Endodermal cell (in vitro differentiated cells): Measurements from ENCODE around the gene CYP4B1. TPM values are rescaled to one million over a fixed set of nuclear protein-coding genes. Genes with fewer than 3 reads are reported as not detected.

ENCODE experiments used
- DNase-seq: peaks from one replicate; pipeline ENCODE4 v3.0.0-alpha.2; 2017
- H3K27ac ChIP-seq: 2 replicates; pipeline ENCODE4 v1.5.1; 2013; ENCODE audit warnings: mild to moderate bottlenecking, low read depth, low read length, moderate library complexity
- H3K27me3 ChIP-seq: 2 replicates; pipeline ENCODE4 v1.6.1; 2013; ENCODE audit warnings: mild to moderate bottlenecking, low read length, moderate library complexity; ENCODE audit not compliant: insufficient read depth, control insufficient read depth, poor library complexity, severe bottlenecking
- H3K36me3 ChIP-seq: 2 replicates; pipeline ENCODE4 v1.7.0; 2013; ENCODE audit warnings: mild to moderate bottlenecking, low read length, moderate library complexity; ENCODE audit not compliant: control insufficient read depth, insufficient read depth
- H3K4me1 ChIP-seq: one replicate; pipeline ENCODE4 v1.7.0; 2013; ENCODE audit warnings: low read length; ENCODE audit not compliant: control insufficient read depth, insufficient read depth
- H3K4me3 ChIP-seq: 2 replicates; pipeline ENCODE4 v1.5.1; 2013; ENCODE audit warnings: mild to moderate bottlenecking, low read length, moderate library complexity
- H3K9ac ChIP-seq: 2 replicates; pipeline ENCODE4 v1.6.1; 2013; ENCODE audit warnings: mild to moderate bottlenecking, low read length, moderate library complexity; ENCODE audit not compliant: poor library complexity, severe bottlenecking; ENCODE audit errors: extremely low read depth
- H3K9me3 ChIP-seq: 2 replicates; pipeline ENCODE4 v1.6.1; 2013; ENCODE audit warnings: mild to moderate bottlenecking, low read length, moderate library complexity; ENCODE audit not compliant: control insufficient read depth
- H3K27ac Mint-ChIP-seq: 2 replicates; pipeline ENCODE4 v1.8.0; 2020; ENCODE audit warnings: mixed read lengths
- H3K27me3 Mint-ChIP-seq: 2 replicates; pipeline ENCODE4 v1.8.0; 2021; ENCODE audit warnings: mild to moderate bottlenecking, mixed read lengths; ENCODE audit not compliant: insufficient read depth
- H3K36me3 Mint-ChIP-seq: 2 replicates; pipeline ENCODE4 v1.8.0; 2020; ENCODE audit warnings: low read depth, mixed read lengths
- H3K4me1 Mint-ChIP-seq: 2 replicates; pipeline ENCODE4 v1.8.0; 2020; ENCODE audit warnings: mixed read lengths
- H3K4me3 Mint-ChIP-seq: 2 replicates; pipeline ENCODE4 v1.8.0; 2020; ENCODE audit warnings: mild to moderate bottlenecking, moderate library complexity, mixed read lengths
- H3K9me3 Mint-ChIP-seq: 2 replicates; pipeline ENCODE4 v1.8.0; 2020; ENCODE audit warnings: mild to moderate bottlenecking, mixed read lengths
- WGBS, 2 experiments: methylation state at CpG; one replicate each; pipeline versions ENCODE4 v1.1.5 to v1.1.7; 2013; ENCODE audit warnings: missing lambda C conversion rate in 2 of 2, mixed read lengths in 1 of 2; ENCODE audit not compliant: insufficient coverage in 1 of 2, insufficient read length in 1 of 2; 5-methylcytosine and 5-hydroxymethylcytosine counted together
- total RNA-seq, 2 donors: library from RNA; stranded (reverse); fragmentation: NEBNext Ultra II Directional in 1 of 2; extraction: Animal tissue kit (Norgen Biotek cat#: 25700) in 1 of 2; gene quantifications; 2 replicates in 1 of 2; 3 replicates in 1 of 2; pipeline ENCODE4 v1.2.1, GENCODE V29; 2021
- TF ChIP-seq, protein P1 (sequence below): fragments of 200-600 bp; sonication (generic); conservative IDR thresholded peaks from 2 replicates; pipeline ENCODE4 v1.5.0; 2021; ENCODE audit warnings: antibody characterized with exemption, mild to moderate bottlenecking

The CYP4B1 gene
- total RNA-seq, 2 donors from 2014 or later = 0.92 to 2.0 TPM

- H3K4me3 Mint-ChIP-seq = no peak overlapping the region
- Histone ChIP-seq H3K27me3 (no peaks in the 10 kb centered on the region), H3K27ac (no peak overlapping the region), H3K4me1 (peaks cover 7% of the 10 kb centered on the region), H3K4me3 (peak overlapping the region; percentile 39), H3K9me3 (peaks cover 41% of the 10 kb centered on the region), H3K36me3 (no peaks in the 10 kb centered on the region), H3K9ac (no peak overlapping the region)
- H3K27ac Mint-ChIP-seq = peak overlapping the region; percentile 65
- peaks cover 55% of the 10 kb centered on the region for H3K9me3 Mint-ChIP-seq
- H3K27me3 Mint-ChIP-seq = peaks cover 5% of the 10 kb centered on the region
- peaks cover 4% of the 10 kb centered on the region for H3K36me3 Mint-ChIP-seq
- 85 to 100% methylated on average over 1 of the region's 1 CpG for WGBS, 2 experiments
- TF ChIP-seq, protein P1, sequence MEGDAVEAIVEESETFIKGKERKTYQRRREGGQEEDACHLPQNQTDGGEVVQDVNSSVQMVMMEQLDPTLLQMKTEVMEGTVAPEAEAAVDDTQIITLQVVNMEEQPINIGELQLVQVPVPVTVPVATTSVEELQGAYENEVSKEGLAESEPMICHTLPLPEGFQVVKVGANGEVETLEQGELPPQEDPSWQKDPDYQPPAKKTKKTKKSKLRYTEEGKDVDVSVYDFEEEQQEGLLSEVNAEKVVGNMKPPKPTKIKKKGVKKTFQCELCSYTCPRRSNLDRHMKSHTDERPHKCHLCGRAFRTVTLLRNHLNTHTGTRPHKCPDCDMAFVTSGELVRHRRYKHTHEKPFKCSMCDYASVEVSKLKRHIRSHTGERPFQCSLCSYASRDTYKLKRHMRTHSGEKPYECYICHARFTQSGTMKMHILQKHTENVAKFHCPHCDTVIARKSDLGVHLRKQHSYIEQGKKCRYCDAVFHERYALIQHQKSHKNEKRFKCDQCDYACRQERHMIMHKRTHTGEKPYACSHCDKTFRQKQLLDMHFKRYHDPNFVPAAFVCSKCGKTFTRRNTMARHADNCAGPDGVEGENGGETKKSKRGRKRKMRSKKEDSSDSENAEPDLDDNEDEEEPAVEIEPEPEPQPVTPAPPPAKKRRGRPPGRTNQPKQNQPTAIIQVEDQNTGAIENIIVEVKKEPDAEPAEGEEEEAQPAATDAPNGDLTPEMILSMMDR = no peak
- no peak for DNase-seq
- H3K4me1 Mint-ChIP-seq = peaks cover 28% of the 10 kb centered on the region
Measured at GRCh38 chr1:46790446-46791101, 8.3 kb upstream of the CYP4B1 start.

GRCh38 chr1:46793126-46793525 lies 5.7 kb upstream of the CYP4B1 start:
- peaks cover 20% of the 10 kb centered on the region for H3K27me3 Mint-ChIP-seq
- H3K9me3 Mint-ChIP-seq = peaks cover 31% of the 10 kb centered on the region
- TF ChIP-seq, protein P1 = no peak
- H3K4me3 Mint-ChIP-seq = no peak overlapping the region
- H3K27me3 ChIP-seq = no peaks in the 10 kb centered on the region
- H3K36me3 Mint-ChIP-seq = peaks cover 2% of the 10 kb centered on the region
- WGBS, 2 experiments = 84% methylated on average over 3 of the region's 3 CpGs; no CpG with 5 or more reads in 1 of the 2 experiments
- H3K9ac ChIP-seq = no peak overlapping the region
- H3K36me3 ChIP-seq = no peaks in the 10 kb centered on the region
- H3K4me3 ChIP-seq = no peak overlapping the region
- H3K27ac ChIP-seq = no peak overlapping the region
- DNase-seq = no peak
- peaks cover 28% of the 10 kb centered on the region for H3K4me1 Mint-ChIP-seq
- H3K9me3 ChIP-seq = peaks cover 15% of the 10 kb centered on the region
- peaks cover 10% of the 10 kb centered on the region for H3K4me1 ChIP-seq
- H3K27ac Mint-ChIP-seq = no peak overlapping the region

- H3K27ac ChIP-seq = no peak overlapping the region
- WGBS, 2 experiments = 81% methylated on average over 1 of the region's 1 CpG; no CpG with 5 or more reads in 1 of the 2 experiments
- H3K4me1 ChIP-seq = peaks cover 7% of the 10 kb centered on the region
- peaks cover 10% of the 10 kb centered on the region for H3K9me3 Mint-ChIP-seq
- H3K9ac ChIP-seq = no peak overlapping the region
- TF ChIP-seq, protein P1 = no peak
- DNase-seq = no peak
- peaks cover 4% of the 10 kb centered on the region for H3K4me1 Mint-ChIP-seq
- H3K4me3 Mint-ChIP-seq = no peak overlapping the region
- H3K36me3 ChIP-seq = no peaks in the 10 kb centered on the region
- peaks cover 5% of the 10 kb centered on the region for H3K9me3 ChIP-seq
- no peaks in the 10 kb centered on the region for H3K27me3 ChIP-seq
- H3K27me3 Mint-ChIP-seq = peaks cover 38% of the 10 kb centered on the region
- H3K27ac Mint-ChIP-seq = no peak overlapping the region
- H3K4me3 ChIP-seq = no peak overlapping the region
- no peaks in the 10 kb centered on the region for H3K36me3 Mint-ChIP-seq
Measured at GRCh38 chr1:46797696-46798470, 963 bp upstream of the CYP4B1 start.
